T-cell (primary cell): ENCODE data around the gene AKAP6. TPM values are rescaled to one million over a fixed set of nuclear protein-coding genes. Genes with fewer than 3 reads are reported as not detected.
A peak's percentile ranks its signal among the peaks of the same experiment; 100 is the strongest.

Source experiments
- ATAC-seq, 4 experiments: fragments of 200-7000 bp in 3 of 4; fragments of 150-1000 bp in 1 of 4; cut with Tn5 transposase; replicated peaks in 1 of 4; 1 replicate in 3 of 4; 2 replicates in 1 of 4; pipeline ENCODE4 v1.10.0; 2021; ENCODE audit warnings: moderate library complexity in 3 of 4, mild to moderate bottlenecking in 2 of 4, moderate number of reproducible peaks in 1 of 4
- CTCF ChIA-PET, 2 donors: fragments of 300-600 bp; sonication (Branson Sonifier 250); formaldehyde crosslinking; loops; one replicate each; lab custom pipeline; 2022; ENCODE audit warnings: antibody characterized with exemption in 2 of 2; lab: Charles Lee
- POLR2A ChIA-PET, 2 donors: fragments of 300-600 bp; sonication (Branson Sonifier 250); formaldehyde crosslinking; loops; one replicate each; lab custom pipeline; 2022; ENCODE audit warnings: antibody characterized with exemption in 2 of 2; lab: Charles Lee
- DNase-seq, 35 experiments: peaks; one replicate each; pipeline versions ENCODE4 v3.0.0 to v3.0.0-alpha.2; 2013 to 2023
- H3K27ac ChIP-seq: one replicate; pipeline ENCODE4 v1.5.1; 2013; ENCODE audit warnings: low read length
- H3K27me3 ChIP-seq, 2 experiments: replicated peaks in 1 of 2; 1 replicate in 1 of 2; 2 replicates in 1 of 2; pipeline versions ENCODE4 v1.6.1 to v1.7.0; 2013; ENCODE audit warnings: low read length in 1 of 2, mixed read lengths in 1 of 2; ENCODE audit not compliant: control insufficient read depth in 2 of 2, insufficient read depth in 2 of 2; ENCODE audit errors: extremely low read depth in 1 of 2
- H3K36me3 ChIP-seq, 2 donors: 1 replicate in 1 of 2; 2 replicates in 1 of 2; pipeline versions ENCODE4 v1.6.1 to v1.7.0; 2013; ENCODE audit warnings: low read length in 1 of 2; ENCODE audit not compliant: control insufficient read depth in 2 of 2, insufficient read depth in 1 of 2; ENCODE audit errors: extremely low read depth in 1 of 2
- H3K4me1 ChIP-seq, 2 experiments: 1 replicate in 1 of 2; 2 replicates in 1 of 2; pipeline versions ENCODE4 v1.6.1 to v1.7.0; 2013; ENCODE audit warnings: low read length in 2 of 2, mixed read lengths in 1 of 2; ENCODE audit not compliant: insufficient read depth in 2 of 2, control insufficient read depth in 1 of 2; ENCODE audit errors: extremely low read depth in 1 of 2
- H3K4me3 ChIP-seq, 2 donors: 1 replicate in 1 of 2; 2 replicates in 1 of 2; pipeline versions ENCODE4 v1.5.1 to v1.7.0; 2013; ENCODE audit warnings: mild to moderate bottlenecking in 2 of 2, low read length in 1 of 2, moderate library complexity in 1 of 2; ENCODE audit not compliant: control insufficient read depth in 1 of 2; ENCODE audit errors: extremely low read depth in 1 of 2
- H3K9me3 ChIP-seq: 2 replicates; pipeline ENCODE4 v1.7.0; 2013
- H3K27ac Mint-ChIP-seq, 2 donors: one replicate each; pipeline ENCODE4 v1.8.0; 2020 to 2021; ENCODE audit warnings: mild to moderate bottlenecking in 2 of 2, mixed read lengths in 2 of 2
- H3K27me3 Mint-ChIP-seq, 2 donors: one replicate each; pipeline ENCODE4 v1.8.0; 2021 to 2022; ENCODE audit warnings: mixed read lengths in 2 of 2
- H3K36me3 Mint-ChIP-seq: one replicate; pipeline ENCODE4 v1.8.0; 2021; ENCODE audit warnings: mixed read lengths
- H3K4me1 Mint-ChIP-seq, 3 donors: one replicate each; pipeline ENCODE4 v1.8.0; 2020 to 2022; ENCODE audit warnings: mixed read lengths in 3 of 3, mild to moderate bottlenecking in 1 of 3
- H3K4me3 Mint-ChIP-seq, 3 donors: one replicate each; pipeline ENCODE4 v1.8.0; 2020 to 2022; ENCODE audit warnings: mild to moderate bottlenecking in 3 of 3, mixed read lengths in 3 of 3, moderate library complexity in 3 of 3
- H3K9me3 Mint-ChIP-seq, 3 donors: one replicate each; pipeline ENCODE4 v1.8.0; 2020 to 2022; ENCODE audit warnings: mixed read lengths in 3 of 3
- WGBS: methylation state at CpG from one replicate; pipeline ENCODE4 v1.1.5; 2013; ENCODE audit warnings: missing lambda C conversion rate; ENCODE audit not compliant: insufficient coverage; 5-methylcytosine and 5-hydroxymethylcytosine counted together
- total RNA-seq, 35 experiments: library from RNA in 6 of 35; stranded (reverse) in 6 of 35; fragments of 120-200 nt in 1 of 35; gene quantifications; one replicate each; pipeline versions ENCODE4 v1.2.1 to v1.2.4 and lab custom pipeline; 2013 to 2026

The AKAP6 gene
- total RNA-seq, 5 donors from 2014 or later (not counting 1 experiment from before 2014, with no cell fraction given), result 1.7 to 6.6 (median 2.6) TPM

DNA sequence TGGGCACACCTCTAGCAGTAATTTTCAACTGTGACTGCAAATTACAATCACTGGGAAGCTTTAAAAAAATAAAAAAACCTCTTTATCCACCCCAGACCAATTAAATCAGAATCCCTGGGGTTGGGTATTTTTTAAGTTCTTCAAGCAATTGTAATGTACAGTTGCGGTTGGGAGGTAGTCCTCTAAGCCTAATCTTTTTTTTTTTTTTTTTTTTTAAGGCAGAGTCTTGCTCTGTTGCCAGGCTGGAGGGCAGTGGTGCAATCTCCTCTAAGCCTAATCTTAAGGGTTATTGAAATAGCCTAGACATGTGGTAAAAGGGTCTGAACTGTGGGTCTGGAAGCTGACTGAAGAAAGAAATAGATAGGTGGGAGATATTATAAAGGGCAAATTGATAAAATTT, 230.5 kb downstream of the AKAP6 start:
- no peaks in the 10 kb centered on the region for H3K9me3 ChIP-seq
- POLR2A ChIA-PET, result interaction anchor here in 1 of 2 donors (0.7 kb wide), 1 partner anchor 37 kb away, joined by 13 read pairs; no protein-coding TSS in a partner anchor
- no peaks in the 10 kb centered on the region for H3K36me3 ChIP-seq
- no peak overlapping the region for H3K27ac Mint-ChIP-seq
- CTCF ChIA-PET, result interaction anchor here (0.6 to 0.9 kb wide), 4 partner anchors 33 to 1139 kb away, joined by 3 read pairs; partner anchors contain the start of gene HEATR5A (in 1 of the 2)
- H3K4me3 Mint-ChIP-seq, result no peak overlapping the region
- peaks cover 4 to 6% (median 6%) of the 10 kb centered on the region in 3 donors for H3K4me1 Mint-ChIP-seq
- no peak for ATAC-seq
- no CpG with 5 or more reads among the region's 1 CpG for WGBS
- DNase-seq, result no peak
- no peak overlapping the region for H3K27ac ChIP-seq
- no peaks in the 10 kb centered on the region for H3K27me3 Mint-ChIP-seq
- H3K27me3 ChIP-seq, result no peaks in the 10 kb centered on the region
- no peaks in the 10 kb centered on the region for H3K36me3 Mint-ChIP-seq
- H3K4me1 ChIP-seq, result peaks cover 0 to 3% of the 10 kb centered on the region in 2 experiments
- H3K9me3 Mint-ChIP-seq, result no peaks in the 10 kb centered on the region
- no peak overlapping the region for H3K4me3 ChIP-seq

GRCh38 chr14:32560209-32560857, 231.2 kb downstream of the AKAP6 start:
- ATAC-seq, result peak in 1 of 4 experiments; percentile 40
- Mint-ChIP-seq H3K27me3 (no peaks in the 10 kb centered on the region), H3K9me3 (no peaks in the 10 kb centered on the region), H3K4me3 (no peak overlapping the region), H3K27ac (no peak overlapping the region), H3K36me3 (no peaks in the 10 kb centered on the region), H3K4me1 (peaks cover 12 to 14% (median 13%) of the 10 kb centered on the region in 3 donors)
- 20% methylated on average over 4 of the region's 9 CpGs for WGBS
- Histone ChIP-seq H3K4me3 (no peak overlapping the region), H3K36me3 (no peaks in the 10 kb centered on the region), H3K4me1 (peaks cover 0 to 7% of the 10 kb centered on the region in 2 experiments), H3K27ac (no peak overlapping the region), H3K9me3 (no peaks in the 10 kb centered on the region), H3K27me3 (no peaks in the 10 kb centered on the region)
- ChIA-PET CTCF (interaction anchor here (0.6 to 0.9 kb wide), 3 partner anchors 634 to 1140 kb away, joined by 3 read pairs; partner anchors contain the start of gene HEATR5A (in 1 of the 2)), POLR2A (interaction anchor here in 1 of 2 donors (0.7 kb wide), 1 partner anchor 37 kb away, joined by 13 read pairs; no protein-coding TSS in a partner anchor)
- peak in 7 of 35 experiments; percentile 1 to 47 (median 2) for DNase-seq

GRCh38 chr14:32561520-32561919, 232.4 kb downstream of the AKAP6 start:
- ATAC-seq (no peak), DNase-seq (no peak)
- POLR2A ChIA-PET, result no interaction called here
- CTCF ChIA-PET, result interaction anchor here (0.6 kb wide), 2 partner anchors 9 to 67 kb away, joined by 3 to 7 read pairs; no protein-coding TSS in a partner anchor
- Histone ChIP-seq H3K36me3 (no peaks in the 10 kb centered on the region), H3K4me1 (peaks cover 0 to 8% of the 10 kb centered on the region in 2 experiments), H3K9me3 (no peaks in the 10 kb centered on the region), H3K27me3 (no peaks in the 10 kb centered on the region), H3K27ac (no peak overlapping the region), H3K4me3 (no peak overlapping the region)
- 83% methylated on average over 1 of the region's 1 CpG for WGBS
- no peaks in the 10 kb centered on the region for H3K27me3 Mint-ChIP-seq
- H3K4me3 Mint-ChIP-seq, result no peak overlapping the region
- H3K9me3 Mint-ChIP-seq, result no peaks in the 10 kb centered on the region
- H3K36me3 Mint-ChIP-seq, result no peaks in the 10 kb centered on the region
- H3K4me1 Mint-ChIP-seq, result peaks cover 17 to 21% (median 18%) of the 10 kb centered on the region in 3 donors
- no peak overlapping the region for H3K27ac Mint-ChIP-seq

DNA sequence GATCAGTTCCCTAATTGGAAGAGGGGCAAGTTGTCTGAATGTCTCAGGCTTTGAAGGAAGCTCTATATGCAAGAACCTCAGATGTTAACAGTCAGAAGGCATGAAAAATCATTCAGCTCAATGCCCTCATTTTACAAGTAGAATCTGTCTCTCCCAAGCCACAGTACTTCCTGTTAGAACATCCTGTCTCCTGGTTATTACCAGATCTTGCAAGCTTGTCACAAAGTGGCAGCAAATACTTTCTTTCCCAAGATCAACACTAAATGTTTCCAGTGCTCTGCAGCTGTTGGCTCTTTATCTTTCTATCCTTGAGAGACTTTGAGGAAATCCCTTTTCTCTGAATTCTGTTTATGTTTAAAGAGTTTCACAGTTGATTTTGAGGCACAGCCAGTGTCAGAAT, 235.5 kb downstream of the AKAP6 start:
- Mint-ChIP-seq H3K27me3 (no peaks in the 10 kb centered on the region), H3K27ac (no peak overlapping the region)

GRCh38 chr14:32565256-32565655, 236.2 kb downstream of the AKAP6 start:
- H3K9me3 Mint-ChIP-seq, result no peaks in the 10 kb centered on the region
- CTCF ChIA-PET, result interaction anchor here in 1 of 2 donors (2.1 kb wide), 1 partner anchor 10 kb away, joined by 5 read pairs; no protein-coding TSS in a partner anchor

More for the DNA sequence above, 235.5 kb downstream of the AKAP6 start:
- H3K27me3 ChIP-seq, result no peaks in the 10 kb centered on the region
- DNase-seq, result peak in 1 of 35 experiments; percentile 4
- H3K4me3 ChIP-seq, result no peak overlapping the region
- no peak overlapping the region for H3K27ac ChIP-seq
- Mint-ChIP-seq H3K9me3 (no peaks in the 10 kb centered on the region), H3K4me1 (peaks cover 17 to 21% (median 18%) of the 10 kb centered on the region in 3 donors), H3K4me3 (no peak overlapping the region), H3K36me3 (no peaks in the 10 kb centered on the region)
- no peaks in the 10 kb centered on the region for H3K36me3 ChIP-seq
- POLR2A ChIA-PET, result no interaction called here
- peaks cover 0 to 8% of the 10 kb centered on the region in 2 experiments for H3K4me1 ChIP-seq
- ATAC-seq, result no peak
- CTCF ChIA-PET, result interaction anchor here (0.6 to 2.1 kb wide), 2 partner anchors 11 kb away, joined by 3 to 5 read pairs; no protein-coding TSS in a partner anchor
- no peaks in the 10 kb centered on the region for H3K9me3 ChIP-seq

GRCh38 chr14:32567543-32568384, 238.7 kb downstream of the AKAP6 start:
- Mint-ChIP-seq H3K36me3 (no peaks in the 10 kb centered on the region), H3K27ac (no peak overlapping the region), H3K27me3 (no peaks in the 10 kb centered on the region), H3K4me3 (no peak overlapping the region), H3K9me3 (no peaks in the 10 kb centered on the region), H3K4me1 (peaks cover 17 to 21% (median 18%) of the 10 kb centered on the region in 3 donors)
- POLR2A ChIA-PET, result interaction anchor here in 1 of 2 donors (0.6 kb wide), 1 partner anchor 213 kb away, joined by 4 read pairs; no protein-coding TSS in a partner anchor
- Histone ChIP-seq H3K4me3 (no peak overlapping the region), H3K27me3 (no peaks in the 10 kb centered on the region), H3K4me1 (peaks cover 0 to 8% of the 10 kb centered on the region in 2 experiments), H3K9me3 (no peaks in the 10 kb centered on the region), H3K36me3 (no peaks in the 10 kb centered on the region), H3K27ac (no peak overlapping the region)
- ATAC-seq, result no peak
- CTCF ChIA-PET, result interaction anchor here in 1 of 2 donors (0.6 kb wide), 1 partner anchor 1227 kb away, joined by 6 read pairs; no protein-coding TSS in a partner anchor
- DNase-seq, result no peak

More at GRCh38 chr14:32565256-32565655, 236.2 kb downstream of the AKAP6 start:
- ATAC-seq, result no peak
- Histone ChIP-seq H3K27ac (no peak overlapping the region), H3K27me3 (no peaks in the 10 kb centered on the region), H3K4me3 (no peak overlapping the region), H3K4me1 (peaks cover 0 to 8% of the 10 kb centered on the region in 2 experiments), H3K9me3 (no peaks in the 10 kb centered on the region), H3K36me3 (no peaks in the 10 kb centered on the region)
- no peak for DNase-seq
- no peak overlapping the region for H3K4me3 Mint-ChIP-seq
- no peaks in the 10 kb centered on the region for H3K27me3 Mint-ChIP-seq
- H3K36me3 Mint-ChIP-seq, result no peaks in the 10 kb centered on the region
- H3K4me1 Mint-ChIP-seq, result peaks cover 17 to 21% (median 18%) of the 10 kb centered on the region in 3 donors
- POLR2A ChIA-PET, result no interaction called here
- no peak overlapping the region for H3K27ac Mint-ChIP-seq
